Measurements from ENCODE around the gene RPS6KL1.

Gene RPS6KL1

GRCh38 chr14:74855945-74856344 lies 67.1 kb downstream of the RPS6KL1 start:
- Histone ChIP-seq H3K9me3 (replicated peaks; ENCODE audit: insufficient read depth, low read length) (no peaks in the 10 kb centered on the region), H3K36me3 (replicated peaks; ENCODE audit: insufficient read depth, low read length) (no peaks in the 10 kb centered on the region), H3F3A (ENCODE audit: insufficient read depth, low read length) (no peaks in the 10 kb centered on the region), H3K27me3 (replicated peaks; ENCODE audit: insufficient read depth, low read length) (no peaks in the 10 kb centered on the region), H3K4me1 (ENCODE audit: low read length) (no peaks in the 10 kb centered on the region), H3K27ac (ENCODE audit: low read length) (no peak overlapping the region), H2AFZ (ENCODE audit: low read length) (no peak overlapping the region), H4K20me1 (ENCODE audit: insufficient read depth, low read length) (no peaks in the 10 kb centered on the region), H3K4me2 (ENCODE audit: low read depth, low read length) (no peak overlapping the region), H3K4me3 (ENCODE audit: low read length) (no peak overlapping the region), H3K9me2 (replicated peaks; ENCODE audit: insufficient read depth, low read length) (no peaks in the 10 kb centered on the region), H3K9ac (ENCODE audit: low read length) (no peak overlapping the region), H3K79me2 (ENCODE audit: low read length) (no peaks in the 10 kb centered on the region)
- DNase-seq = no peak
- TF ChIP-seq CTCF (IDR thresholded peaks at IDR 0.05; ENCODE audit: low read length) (no peak), EZH2 (optimal IDR thresholded peaks at IDR 0.05; ENCODE audit: low read depth, low read length) (no peak), EZH2phosphoT487 (IDR thresholded peaks at IDR 0.05; ENCODE audit: low read length) (no peak)

- no peak overlapping the region for H3K9ac ChIP-seq (ENCODE audit: low read length)
- H3K27me3 ChIP-seq (replicated peaks; ENCODE audit: insufficient read depth, low read length) = no peaks in the 10 kb centered on the region
- no peaks in the 10 kb centered on the region for H4K20me1 ChIP-seq (ENCODE audit: insufficient read depth, low read length)
- no peaks in the 10 kb centered on the region for H3K36me3 ChIP-seq (replicated peaks; ENCODE audit: insufficient read depth, low read length)
- H3K4me1 ChIP-seq (ENCODE audit: low read length) = no peaks in the 10 kb centered on the region
- H3K79me2 ChIP-seq (ENCODE audit: low read length) = no peaks in the 10 kb centered on the region
- TF ChIP-seq CTCF (IDR thresholded peaks at IDR 0.05; ENCODE audit: low read length) = no peak
- no peaks in the 10 kb centered on the region for H3F3A ChIP-seq (ENCODE audit: insufficient read depth, low read length)
- no peak overlapping the region for H2AFZ ChIP-seq (ENCODE audit: low read length)
- no peak overlapping the region for H3K4me2 ChIP-seq (ENCODE audit: low read depth, low read length)
- no peak overlapping the region for H3K27ac ChIP-seq (ENCODE audit: low read length)
- H3K9me3 ChIP-seq (replicated peaks; ENCODE audit: insufficient read depth, low read length) = no peaks in the 10 kb centered on the region
- H3K9me2 ChIP-seq (replicated peaks; ENCODE audit: insufficient read depth, low read length) = no peaks in the 10 kb centered on the region
- DNase-seq = no peak
- no peak overlapping the region for H3K4me3 ChIP-seq (ENCODE audit: low read length)
Observed at GRCh38 chr14:74855021-74855420, 68.0 kb downstream of the RPS6KL1 start.
